T-helper 2 cell treated with Interferon-gamma antibody and Interleukin-4, amounts not matched to agents 100 ng/mL and 5 ng/mL, for 36 hours (primary cell): ENCODE results near the gene FGGY. TPM values are rescaled to one million over a fixed set of nuclear protein-coding genes. Genes with fewer than 3 reads are reported as not detected.

Source experiments
- intact Hi-C: fragments of 100-400 bp; cut with micrococcal nuclease; formaldehyde crosslinking; loops from one replicate; pipeline ENCODE4 v1.15.1; 2023
- total RNA-seq: library from RNA; stranded (reverse); gene quantifications from 2 replicates; pipeline ENCODE4 v1.2.3, GENCODE V29; 2022

Gene FGGY
- total RNA-seq, 1 donor from 2014 or later: 10.7 TPM

DNA sequence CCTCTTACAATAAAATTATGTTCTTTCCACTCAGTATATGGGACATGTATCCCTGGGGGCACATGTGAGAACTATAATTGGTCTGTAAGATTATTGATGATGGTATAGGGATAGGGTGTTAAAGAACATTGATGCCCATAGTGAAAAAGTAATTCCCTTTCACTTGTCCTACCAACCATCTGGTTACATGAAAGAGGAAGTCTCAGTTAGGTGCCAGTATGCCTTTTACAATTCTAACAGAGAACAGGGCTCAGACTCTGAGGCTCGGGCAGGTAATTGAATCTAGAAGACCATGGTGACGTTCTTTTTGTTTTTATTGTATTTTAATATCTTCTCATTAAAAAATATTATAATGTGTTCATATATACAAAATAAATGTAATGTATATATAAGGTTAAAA, 113.6 kb downstream of the FGGY start:
- intact Hi-C loops: no loop called here

DNA sequence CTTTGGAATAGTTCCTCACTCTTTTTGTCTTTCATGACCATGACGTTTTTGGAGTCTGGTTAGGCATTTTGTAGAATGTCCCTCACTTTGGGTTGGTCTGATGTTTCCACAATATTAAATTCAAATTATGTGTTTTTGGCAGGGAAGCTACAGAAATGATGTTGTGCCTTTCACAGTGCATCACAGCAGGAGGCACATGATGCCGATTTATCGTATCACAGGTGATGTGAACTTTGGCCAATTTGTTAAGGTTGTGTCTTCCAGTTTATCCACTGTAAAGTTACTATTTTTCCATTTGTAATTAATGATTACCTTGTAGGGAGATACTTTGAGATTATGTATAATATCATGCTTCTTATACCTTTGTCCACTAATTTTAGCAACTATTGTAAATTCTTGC, 114.3 kb downstream of the FGGY start:
- intact Hi-C loops: no loop called here

DNA sequence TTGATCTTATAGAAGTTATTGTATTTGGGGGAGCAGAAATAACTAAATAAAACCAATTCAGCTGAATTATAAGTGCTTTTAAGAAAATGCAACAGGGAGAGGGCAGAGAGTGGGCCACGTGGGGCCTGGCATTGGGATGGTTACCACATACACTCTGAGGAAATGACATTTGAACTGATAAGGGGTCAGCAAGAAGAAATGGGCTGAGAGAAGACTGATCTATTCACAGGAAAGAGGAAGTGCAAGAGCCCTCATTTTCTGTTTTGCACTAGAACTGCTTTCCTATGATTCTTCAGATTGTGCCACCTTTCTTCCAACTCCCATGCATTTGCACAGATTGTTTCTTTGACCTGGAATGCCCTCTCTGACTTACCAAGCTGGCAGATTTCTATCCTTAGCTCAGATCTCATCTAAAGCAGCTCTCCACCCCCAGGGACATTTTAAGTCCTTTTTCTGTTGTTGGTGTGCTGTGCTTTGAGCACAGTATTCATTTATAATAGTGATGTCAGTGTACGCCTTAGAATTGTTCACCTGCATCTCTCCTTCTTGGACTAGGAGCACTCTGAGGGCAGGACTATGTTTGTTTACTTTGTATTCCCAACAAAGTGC, 115.9 kb downstream of the FGGY start:
- intact Hi-C loops: no loop called here

DNA sequence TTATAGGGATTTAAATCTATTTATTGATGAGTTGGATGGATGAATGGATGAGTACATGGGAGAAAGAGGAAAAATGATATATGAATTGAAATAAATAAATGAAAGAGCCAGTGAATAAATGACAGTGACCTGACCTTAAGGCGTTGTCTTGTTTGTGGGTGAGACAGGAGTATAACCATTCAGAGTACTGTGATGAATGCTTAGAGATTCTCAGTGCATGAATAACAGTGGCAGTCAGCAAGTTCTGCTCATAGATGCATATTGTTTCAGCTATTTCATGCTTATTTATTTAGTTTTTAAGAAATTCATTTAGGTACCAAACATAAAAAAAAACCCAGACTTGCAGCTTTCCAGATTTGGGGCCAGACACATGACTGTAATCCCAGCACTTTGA, 116.4 kb downstream of the FGGY start:
- intact Hi-C loops: no loop called here

DNA sequence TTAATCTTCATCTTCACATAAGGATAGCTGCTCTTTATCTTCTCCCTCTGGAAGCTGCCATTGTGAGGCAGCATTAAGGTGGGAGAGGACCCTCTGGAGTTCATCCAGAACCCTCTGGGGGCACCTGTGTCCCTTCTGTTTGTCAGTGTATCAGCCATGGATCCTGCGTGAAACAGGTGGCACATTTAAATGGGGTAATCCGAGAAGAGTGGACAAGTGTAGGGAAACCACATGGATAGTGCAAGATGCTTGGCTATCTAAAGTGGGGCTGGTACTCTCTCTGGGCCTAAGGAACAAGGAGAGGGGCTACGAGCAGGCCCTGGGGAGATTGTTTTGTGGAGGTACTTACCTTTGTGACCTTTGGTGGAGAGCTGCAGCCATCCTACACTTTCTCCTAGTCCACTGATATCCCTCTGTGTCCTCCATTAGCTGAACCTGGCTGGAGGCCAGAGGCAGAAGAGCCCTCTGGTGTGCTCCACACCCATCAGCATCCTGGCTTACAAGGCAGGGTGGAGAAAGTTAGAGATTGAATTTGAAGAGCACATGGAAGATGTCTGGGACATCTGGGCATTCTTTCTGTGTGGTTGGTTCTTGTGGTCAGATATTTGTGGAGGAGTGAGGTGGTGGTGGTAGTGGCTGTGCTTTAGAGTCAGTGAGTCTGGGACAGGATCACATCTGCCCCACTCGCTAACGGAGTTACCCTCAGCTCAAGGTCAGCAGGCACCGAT, 117.7 kb downstream of the FGGY start:
- intact Hi-C loops: no loop called here

DNA sequence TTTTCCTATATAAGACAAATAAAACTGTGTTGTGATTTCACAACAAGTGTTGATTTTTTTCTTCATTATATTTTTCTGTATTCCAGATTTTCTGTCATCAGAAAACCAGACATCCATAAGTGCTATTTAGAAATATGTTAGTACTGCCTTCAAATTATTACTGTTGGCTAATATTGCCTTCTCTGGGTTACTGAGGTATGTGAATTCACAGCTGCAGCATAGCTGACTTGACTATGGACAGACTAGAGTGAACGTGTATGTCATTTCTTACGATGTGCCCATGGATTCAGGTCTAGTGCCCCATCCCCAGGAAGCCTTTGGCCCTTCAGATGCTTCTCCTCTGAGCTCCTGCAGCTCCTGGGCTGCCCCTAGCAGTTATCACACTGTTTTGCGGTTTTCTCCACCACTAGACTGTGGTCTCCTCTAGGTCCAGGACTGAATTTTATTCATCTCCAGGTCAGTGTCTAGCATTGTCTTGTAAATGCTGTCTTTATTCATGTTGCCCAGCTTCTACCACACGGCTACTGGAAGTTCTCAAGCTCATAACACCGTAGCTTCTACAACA, 118.5 kb downstream of the FGGY start:
- intact Hi-C loops: no loop called here

DNA sequence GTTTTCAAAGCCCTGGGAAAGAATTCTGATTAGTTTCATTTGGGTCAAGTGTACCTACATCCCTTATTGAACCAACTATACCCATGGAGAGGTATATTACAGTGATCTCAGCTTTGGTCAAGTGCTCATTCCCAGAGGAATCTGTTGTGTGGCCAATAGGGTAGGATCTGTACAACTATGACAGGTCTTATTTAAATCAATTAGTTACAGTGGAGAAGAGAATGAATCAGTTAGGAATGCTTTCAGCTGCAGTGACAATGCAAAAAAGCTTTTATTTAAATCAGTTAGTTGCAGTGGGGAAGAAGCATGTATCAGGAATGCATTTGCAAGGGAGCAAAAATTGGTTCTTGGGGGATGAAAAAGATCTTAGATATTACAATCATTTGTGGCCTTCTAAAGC, 119.0 kb downstream of the FGGY start:
- intact Hi-C loops: no loop called here

DNA sequence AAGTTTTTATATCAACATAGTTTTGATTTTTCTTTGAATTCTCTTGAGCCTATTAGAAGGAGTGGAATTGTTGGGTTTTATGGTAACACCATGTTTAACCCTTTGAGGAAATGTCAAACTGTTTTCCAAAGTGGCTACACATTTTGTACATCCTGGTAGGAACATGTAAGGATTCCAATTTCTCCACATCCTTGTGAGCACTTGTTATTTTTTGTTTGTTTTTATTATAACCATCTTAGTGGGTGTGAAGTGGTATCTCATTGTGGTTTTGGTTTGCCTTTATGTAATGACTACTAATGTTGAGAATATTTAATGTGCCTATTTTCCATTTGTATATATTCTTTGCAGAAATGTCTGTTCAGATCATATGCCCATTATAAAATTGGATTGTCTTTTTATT, 120.5 kb downstream of the FGGY start:
- intact Hi-C loops: no loop called here

DNA sequence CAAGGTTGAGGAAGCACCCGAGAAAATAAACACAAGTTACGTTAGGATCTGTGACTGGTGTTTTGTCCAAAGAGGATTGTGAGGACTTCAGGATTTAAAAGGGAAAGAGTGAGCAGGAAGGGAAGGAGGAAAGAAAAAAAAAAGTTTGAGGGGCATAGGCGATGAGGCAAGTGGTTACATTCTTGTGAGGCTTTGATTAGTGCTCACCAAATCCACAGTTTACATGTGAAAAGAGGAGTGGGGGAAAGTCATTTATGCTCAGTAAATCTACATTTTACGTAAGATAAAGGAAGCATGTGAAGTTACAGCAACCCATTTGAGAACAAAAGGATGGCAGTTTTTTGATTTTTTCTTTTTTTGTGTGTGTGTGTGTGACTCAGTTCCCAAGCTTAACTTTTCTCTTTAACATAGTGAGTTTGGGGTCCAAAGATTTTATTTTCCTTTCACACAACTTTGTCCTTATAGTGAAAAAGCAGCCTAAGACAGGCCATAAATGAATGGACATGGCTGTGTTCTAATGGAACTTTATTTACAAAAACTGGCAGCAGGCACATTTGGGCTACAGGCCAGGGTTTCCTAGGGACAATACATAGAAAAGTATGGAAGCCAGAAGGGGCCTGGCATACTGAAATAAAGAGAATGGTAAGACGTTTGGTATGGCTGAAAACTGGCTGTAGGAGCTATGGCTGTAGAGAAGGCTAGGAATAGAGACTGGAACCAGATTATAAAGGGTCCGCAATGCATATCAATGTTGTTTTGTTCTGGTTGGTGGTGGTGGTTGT, 121.7 kb downstream of the FGGY start:
- intact Hi-C loops: no loop called here

DNA sequence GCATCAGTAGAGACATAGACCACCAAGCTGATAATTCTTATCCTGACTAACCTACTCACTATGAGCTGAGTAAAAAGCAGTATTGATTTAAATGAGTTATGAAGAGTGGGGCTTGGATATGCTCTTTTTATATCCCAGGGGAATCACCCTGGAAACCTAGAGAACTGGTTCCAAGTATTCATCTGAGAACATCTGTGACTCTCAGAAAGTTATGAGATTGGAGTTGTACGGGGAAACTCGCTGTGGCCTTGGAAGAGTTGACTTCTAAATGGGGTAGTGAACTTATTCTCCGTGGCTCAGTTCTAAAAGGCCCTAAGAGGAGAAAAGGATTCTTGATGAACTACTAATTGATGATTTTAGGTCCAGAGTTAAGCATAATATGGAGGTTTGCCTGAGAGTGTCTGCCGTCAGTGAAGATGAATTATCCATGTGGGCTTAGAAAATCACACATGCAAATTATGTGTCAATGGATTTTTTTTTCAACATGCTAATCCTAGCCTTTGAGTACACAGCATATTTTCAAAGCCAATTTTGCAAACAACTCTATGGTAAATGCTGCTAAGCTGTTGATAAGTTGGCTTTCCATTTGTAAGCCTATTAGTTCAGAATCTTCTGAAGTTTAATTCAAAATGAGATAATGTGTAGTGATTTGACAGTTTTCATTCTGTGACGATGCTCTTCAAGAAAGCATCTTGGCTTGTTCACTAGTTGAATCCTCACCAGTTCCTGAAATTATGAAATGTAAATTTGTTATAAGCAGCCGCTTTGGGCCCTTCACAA, 122.7 kb downstream of the FGGY start:
- intact Hi-C loops: no loop called here

DNA sequence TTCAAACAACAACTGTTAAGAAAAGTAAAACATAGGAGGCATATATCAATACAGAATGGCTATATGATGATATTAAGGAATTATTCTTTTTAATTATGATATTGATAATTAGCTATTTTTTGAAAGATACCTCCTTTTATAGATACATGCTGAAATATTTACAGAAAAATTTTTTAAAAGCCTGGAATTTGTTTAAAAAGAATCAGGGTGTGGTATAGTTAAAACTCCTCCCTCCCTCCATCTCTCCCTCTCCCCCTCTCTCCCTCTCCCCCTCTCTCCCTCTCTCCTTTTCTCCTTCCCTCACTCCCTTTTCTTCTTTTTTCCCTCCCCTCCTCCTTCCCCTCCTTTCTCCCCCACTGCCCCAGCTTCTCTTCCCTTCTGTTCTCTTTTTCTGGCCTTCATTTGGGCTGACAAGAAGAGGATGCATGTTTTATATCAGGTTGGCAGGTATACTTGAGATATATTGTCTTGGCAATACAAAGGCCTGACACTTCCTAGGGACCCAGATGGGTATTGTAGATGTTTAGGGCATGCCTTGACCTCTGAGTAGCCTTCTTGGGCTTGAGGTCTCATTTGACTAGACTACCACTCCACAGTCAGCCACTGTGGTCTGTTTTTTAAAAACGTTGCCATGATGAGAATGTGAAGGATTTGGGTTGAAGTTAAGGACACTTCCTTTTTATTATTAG, 124.5 kb downstream of the FGGY start:
- intact Hi-C loops: no loop called here

DNA sequence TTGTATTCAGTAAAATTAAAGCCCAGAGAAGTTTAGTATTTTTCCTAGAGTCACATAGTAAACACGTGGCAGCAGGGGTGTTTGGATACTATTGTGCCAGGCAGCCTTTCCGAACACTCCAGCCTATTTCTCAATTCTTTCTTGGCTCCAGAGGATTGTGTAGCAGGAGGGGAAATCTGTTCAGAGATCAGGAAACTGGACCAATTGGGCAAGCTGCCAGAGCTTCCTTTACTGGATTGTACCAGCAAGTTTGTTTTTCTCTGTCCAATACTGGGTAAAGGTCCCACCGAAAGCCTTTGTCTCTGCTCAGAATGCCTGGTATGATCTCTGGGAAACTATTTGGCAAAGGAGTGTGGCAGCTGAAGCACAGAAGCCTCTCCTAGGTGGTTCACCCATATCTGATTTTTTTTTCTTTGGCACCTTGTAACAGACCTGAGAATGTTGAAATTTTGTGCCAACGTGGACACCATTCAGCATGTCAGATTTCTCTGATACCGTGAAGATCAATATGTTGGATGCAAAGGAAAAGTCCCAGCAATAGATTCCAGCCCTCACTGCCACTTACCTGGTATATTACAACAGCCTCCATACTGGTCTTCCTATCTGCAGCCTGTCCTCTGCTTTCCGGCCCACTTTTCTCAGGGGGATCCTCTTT, 126.2 kb downstream of the FGGY start:
- intact Hi-C loops: no loop called here

DNA sequence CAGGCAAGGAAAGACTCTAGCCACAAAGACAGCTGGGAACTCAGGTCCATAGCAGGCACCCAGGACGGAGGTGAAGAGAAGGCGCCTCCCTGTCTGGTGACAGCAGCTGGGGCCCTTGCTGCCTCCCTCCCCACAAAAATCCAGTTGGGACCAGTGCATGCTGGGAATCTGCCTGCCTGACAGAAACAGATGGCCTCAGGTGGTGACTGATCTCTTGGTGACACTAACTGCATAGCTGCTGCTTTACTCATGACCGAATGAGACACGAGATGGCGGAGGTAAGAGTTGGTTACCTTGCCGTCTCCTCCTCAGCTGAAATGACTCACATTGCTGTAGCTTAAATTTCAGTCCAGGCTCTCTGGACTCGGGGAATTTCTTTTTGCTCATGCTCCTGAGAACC, 130.3 kb downstream of the FGGY start:
- intact Hi-C loops: no loop called here

DNA sequence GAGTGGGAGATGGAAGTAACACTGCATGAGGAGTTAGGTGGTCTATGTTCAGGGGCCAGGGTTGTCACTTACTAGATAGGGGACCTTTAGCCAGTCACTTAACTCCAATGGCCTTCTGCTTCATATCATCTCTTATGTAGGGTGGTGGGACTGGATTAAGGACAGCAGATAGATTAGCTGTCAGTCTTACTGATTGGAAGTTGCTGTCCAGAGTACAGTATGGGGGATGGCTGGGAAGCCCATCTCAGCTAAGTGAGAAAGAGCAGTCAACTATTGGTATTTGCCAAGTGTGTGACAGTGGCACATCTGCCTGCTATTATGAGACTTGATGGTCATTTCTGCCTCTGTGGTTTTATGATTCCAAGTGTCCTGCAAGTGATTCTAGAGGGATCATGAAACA, 130.9 kb downstream of the FGGY start:
- intact Hi-C loops: no loop called here

DNA sequence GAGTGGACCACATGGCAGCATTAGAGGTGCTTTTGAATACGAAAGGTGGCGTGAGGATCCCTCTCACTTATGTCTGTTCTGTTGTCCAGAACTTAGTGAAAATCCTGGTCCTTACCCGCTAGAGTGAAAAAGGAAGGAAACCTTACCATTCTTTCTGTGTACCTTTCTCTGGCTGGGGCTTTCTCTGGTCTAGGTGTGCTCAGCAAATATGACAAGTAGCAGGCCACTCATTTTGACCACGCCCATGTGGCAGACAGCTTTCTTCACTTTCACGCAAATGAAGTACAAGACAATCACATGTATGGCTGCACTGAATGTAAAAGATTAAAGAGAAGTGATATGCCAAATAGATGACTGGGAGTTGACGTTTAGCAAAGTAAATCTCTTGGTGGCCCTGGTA, 131.9 kb downstream of the FGGY start:
- intact Hi-C loops: no loop called here

DNA sequence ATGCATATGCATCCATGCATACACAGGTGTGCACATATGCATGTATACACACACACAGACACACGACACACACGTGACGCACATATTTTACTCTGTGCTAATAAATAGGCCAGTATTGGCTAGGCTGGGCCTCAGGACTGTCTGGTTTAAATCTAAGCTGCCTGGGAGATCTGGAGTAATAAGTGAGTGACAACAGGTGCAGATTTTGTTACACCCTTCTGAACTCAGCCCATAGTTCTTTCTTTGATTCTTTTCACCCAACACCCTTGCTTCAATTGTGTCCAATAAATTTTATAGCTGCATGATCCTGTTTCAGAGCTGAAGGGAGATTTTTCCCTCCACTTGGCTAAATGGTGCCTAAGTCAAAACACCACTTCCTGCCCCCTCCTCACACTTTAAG, 132.8 kb downstream of the FGGY start:
- intact Hi-C loops: no loop called here

DNA sequence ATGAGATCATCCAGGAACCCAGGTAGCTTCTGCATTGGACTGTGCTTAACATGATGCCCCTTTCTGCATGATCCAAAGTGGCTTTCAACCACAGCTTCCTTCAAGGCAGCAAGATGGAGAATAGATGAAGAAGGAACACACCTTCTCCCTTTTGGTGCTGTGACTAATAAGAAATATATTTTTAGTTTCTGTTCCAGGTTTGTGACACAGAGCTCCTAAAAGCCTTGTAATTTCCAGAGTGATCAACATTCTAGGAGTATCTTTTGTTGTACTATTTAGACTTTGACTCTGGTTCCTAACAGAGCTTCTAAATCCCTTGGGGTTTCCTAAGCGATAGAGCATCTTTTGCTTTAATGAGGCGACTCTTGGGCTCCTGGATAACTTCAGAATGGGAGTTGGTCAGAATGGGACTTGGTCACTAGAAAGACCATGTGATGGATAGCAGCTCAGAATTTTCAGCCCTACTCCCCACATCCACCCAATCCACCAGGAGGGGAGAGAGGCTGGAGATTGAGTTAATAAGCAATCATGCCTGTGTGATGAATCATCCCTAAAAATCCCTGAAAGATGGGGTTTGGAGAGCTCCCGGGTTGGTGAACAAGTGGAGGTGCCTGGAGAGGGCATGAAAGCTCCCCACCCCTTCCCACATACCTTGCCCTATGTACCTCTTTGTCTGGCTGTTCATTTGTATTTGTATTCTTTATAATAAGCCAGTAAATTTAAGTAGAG, 134.8 kb downstream of the FGGY start:
- intact Hi-C loops: no loop called here

DNA sequence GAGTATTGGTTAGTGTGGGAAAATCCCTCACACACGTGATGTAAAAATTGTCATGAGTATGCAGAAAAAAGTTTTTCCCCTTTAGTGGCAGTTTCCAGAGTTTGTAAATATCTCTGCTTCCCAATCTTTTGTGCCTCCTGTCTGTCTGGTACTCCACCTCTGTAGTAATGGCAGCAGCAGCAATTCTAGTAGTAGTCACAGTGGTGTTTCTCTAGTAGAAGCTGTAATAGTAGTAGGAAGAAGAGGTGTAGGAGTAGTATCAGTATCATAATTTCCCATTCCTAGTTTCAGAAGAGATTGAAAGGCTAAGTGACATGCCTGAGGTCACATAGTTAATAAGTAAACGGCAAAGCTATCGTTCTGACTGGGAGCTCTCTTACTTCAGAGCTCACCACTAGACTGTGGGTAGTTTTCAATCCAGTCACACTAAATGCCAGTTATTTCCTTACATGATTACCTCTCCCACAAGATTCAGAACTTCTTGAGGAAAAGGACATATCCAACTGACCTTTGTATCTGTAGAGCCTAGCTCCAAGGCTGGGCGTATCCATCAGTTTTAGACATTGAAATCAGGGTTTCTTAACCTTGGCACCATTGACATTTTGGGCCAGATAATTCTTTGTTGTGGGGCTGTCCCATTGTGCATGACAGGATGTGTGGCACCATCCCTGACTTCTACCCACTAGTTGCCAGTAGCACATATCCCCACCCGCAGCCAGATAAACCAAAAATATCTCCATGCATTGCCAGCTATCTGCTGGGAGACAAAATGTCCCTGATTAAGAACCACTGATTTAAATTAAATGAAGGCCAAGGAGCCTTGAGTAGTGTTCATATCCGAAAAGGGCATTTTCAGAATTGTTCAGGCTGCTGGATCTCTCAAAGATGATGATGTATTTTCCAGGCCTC, 135.9 kb downstream of the FGGY start:
- intact Hi-C loops: no loop called here

DNA sequence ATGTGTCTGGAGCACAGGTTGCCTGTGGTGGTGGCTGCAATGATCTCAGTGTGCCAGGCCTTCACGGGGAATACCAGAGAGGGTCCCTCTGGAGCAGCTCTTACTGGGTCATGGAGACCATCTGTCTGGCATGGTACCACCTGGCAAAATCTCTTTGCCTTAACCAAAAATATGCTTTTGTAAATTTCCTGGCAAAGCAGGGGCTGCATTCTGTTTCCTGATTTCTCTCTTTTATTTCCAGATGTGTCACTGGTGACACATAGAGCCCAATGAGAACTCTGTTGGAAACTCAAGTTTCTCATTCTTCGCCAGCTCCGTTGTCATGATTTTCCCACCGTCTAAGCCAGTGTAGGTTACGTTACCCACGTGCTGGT, 136.5 kb downstream of the FGGY start:
- intact Hi-C loops: no loop called here
